Measurements from ENCODE around the gene CACNA2D3.

Gene CACNA2D3

DNA sequence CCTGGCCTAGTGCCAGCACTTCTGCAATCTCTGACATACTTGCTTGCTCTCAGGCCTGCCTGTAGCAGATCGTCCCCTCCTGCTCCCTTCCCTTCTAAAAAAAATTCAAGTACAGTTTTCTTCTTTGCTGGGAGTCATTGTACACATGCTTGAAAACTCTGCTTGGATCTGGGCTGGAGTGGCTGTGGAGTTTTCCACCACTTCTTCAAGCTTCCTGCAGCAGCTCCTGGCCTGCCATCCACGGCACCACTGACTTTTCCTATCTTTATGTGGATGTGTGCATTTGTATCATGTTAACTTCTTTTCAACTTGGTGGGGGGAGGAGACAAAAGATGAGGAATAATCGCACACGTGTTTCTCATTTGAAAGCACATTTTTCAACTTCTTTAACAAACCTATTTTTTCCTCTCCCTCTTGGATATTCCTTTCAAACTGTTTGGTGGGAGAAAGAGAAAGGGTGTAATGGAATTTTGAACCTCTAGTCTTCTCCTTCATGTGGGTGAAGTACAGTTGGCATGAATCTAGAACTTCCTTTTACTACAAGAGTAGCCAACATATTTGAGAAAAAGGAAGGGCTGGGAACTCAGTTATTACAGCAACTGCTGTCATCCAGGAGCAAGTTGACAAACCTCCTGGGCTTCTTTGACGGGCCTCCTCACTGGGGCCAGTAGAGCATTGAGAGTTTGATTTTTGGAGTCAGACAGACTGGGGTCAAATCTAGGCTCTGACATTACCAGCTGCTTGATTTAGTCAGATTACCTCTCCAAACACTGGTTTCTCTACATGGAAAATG lies 866.7 kb downstream of the CACNA2D3 start:
- intact Hi-C loops (cut with DNase I; ENCODE audit: low total_unique reads) = no loop called here
- TF ChIP-seq, protein P1, sequence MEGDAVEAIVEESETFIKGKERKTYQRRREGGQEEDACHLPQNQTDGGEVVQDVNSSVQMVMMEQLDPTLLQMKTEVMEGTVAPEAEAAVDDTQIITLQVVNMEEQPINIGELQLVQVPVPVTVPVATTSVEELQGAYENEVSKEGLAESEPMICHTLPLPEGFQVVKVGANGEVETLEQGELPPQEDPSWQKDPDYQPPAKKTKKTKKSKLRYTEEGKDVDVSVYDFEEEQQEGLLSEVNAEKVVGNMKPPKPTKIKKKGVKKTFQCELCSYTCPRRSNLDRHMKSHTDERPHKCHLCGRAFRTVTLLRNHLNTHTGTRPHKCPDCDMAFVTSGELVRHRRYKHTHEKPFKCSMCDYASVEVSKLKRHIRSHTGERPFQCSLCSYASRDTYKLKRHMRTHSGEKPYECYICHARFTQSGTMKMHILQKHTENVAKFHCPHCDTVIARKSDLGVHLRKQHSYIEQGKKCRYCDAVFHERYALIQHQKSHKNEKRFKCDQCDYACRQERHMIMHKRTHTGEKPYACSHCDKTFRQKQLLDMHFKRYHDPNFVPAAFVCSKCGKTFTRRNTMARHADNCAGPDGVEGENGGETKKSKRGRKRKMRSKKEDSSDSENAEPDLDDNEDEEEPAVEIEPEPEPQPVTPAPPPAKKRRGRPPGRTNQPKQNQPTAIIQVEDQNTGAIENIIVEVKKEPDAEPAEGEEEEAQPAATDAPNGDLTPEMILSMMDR (IDR thresholded peaks at IDR 0.05) = no peak
- Histone ChIP-seq H3K36me3 (no peaks in the 10 kb centered on the region), H3K9me3 (no peaks in the 10 kb centered on the region), H3K4me1 (peaks cover 0 to 8% (median 0%) of the 10 kb centered on the region in 4 donors), H3K4me3 (no peak overlapping the region), H3K27me3 (no peaks in the 10 kb centered on the region), H3K27ac (no peak overlapping the region)
- DNase-seq = peak in 1 of 2 donors; percentile 65

DNA sequence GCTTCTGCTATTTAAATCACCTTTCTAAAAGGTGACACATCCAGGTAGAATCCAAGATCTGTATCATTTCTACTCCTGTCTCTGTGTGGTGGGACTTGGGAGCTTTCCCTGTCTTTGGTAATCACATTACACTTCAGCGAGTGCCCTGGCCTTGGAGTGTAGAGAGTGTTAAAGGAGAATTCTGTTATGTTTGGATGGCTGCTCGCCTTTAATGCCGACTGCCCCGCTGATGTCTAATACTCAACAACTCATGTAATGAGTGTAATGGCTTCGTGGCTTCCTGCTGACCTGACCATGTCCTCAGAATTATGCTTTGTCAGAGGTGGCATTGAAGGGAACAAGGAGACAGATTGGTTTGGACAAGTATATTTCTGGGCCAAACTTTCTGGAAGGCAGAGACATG lies 871.8 kb downstream of the CACNA2D3 start:
- H3K4me1 ChIP-seq = no peaks in the 10 kb centered on the region
- no peak overlapping the region for H3K4me3 ChIP-seq
- no peaks in the 10 kb centered on the region for H3K27me3 ChIP-seq
- intact Hi-C loops (cut with DNase I; ENCODE audit: low total_unique reads) = no loop called here
- no peak overlapping the region for H3K27ac ChIP-seq
- no peaks in the 10 kb centered on the region for H3K36me3 ChIP-seq
- no peak for DNase-seq
- no peaks in the 10 kb centered on the region for H3K9me3 ChIP-seq
- TF ChIP-seq, protein P1 (IDR thresholded peaks at IDR 0.05) = no peak

DNA sequence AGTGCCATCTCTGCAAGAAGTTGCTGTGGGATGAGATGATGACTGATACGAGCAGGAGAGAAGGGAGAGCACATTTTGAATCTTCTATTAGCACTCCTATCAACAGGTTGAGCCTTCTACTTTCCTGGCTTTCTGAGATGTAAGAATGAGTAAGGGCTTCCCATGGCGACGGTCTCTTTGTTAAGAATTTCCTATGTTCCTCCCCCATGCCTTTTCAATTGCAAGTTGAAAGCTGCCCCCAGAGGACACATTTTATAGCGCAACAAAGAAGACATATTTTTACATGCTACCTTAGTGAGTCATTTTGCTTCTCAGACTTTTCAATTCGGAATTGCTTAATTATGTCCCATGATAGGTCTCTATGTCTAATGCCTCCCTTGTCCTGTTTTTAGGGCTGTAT lies 876.8 kb downstream of the CACNA2D3 start:
- H3K4me3 ChIP-seq = no peak overlapping the region
- H3K27me3 ChIP-seq = no peaks in the 10 kb centered on the region
- no peak overlapping the region for H3K27ac ChIP-seq
- peaks cover 0 to 9% (median 0%) of the 10 kb centered on the region in 4 donors for H3K4me1 ChIP-seq
- intact Hi-C loops (cut with DNase I; ENCODE audit: low total_unique reads) = no loop called here
- H3K9me3 ChIP-seq = no peaks in the 10 kb centered on the region
- TF ChIP-seq, protein P1 (IDR thresholded peaks at IDR 0.05) = no peak
- H3K36me3 ChIP-seq = no peaks in the 10 kb centered on the region
- no peak for DNase-seq

DNA sequence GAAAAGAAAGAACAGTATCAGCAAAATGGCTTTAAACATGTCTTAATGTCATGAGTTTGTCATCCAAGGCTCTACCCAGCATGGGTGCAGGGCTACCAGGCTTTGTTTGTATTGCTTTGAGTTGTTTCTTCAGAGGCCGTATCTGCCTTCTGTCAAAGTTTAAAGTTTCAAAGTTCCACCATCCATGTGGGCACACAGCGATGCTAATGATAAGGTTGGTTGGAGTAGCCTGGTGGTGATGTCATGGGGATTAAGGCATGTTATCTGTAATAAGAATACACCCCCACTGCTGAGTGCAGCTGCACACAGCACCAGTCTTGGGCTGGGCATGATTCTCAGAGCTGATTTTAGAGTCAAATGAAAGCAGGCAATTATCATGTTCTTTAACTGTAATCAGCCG lies 877.5 kb downstream of the CACNA2D3 start:
- Histone ChIP-seq H3K27me3 (no peaks in the 10 kb centered on the region), H3K27ac (no peak overlapping the region), H3K4me3 (no peak overlapping the region), H3K4me1 (peaks cover 0 to 9% (median 0%) of the 10 kb centered on the region in 4 donors), H3K9me3 (no peaks in the 10 kb centered on the region), H3K36me3 (no peaks in the 10 kb centered on the region)
- TF ChIP-seq, protein P1 (IDR thresholded peaks at IDR 0.05) = no peak
- intact Hi-C loops (cut with DNase I; ENCODE audit: low total_unique reads) = no loop called here
- DNase-seq = no peak

DNA sequence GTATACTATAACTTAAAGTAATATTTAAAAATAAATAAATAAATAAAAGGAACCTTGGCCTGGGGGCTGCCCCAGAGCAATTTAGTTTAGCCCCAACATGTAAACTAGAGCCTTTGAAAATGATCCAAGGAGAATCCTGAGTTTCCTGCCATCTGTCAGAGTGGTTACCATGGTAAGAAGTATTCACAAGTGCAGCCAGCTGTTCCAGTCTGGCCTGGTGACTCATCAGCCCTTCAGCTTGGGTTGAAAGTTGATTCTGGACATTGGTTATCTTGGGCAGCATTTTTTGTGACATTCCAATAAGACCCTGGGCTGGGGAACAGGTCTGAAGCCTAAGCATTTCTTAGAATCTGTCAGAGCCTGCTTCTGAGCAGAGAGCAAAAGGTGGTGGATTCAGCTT lies 878.2 kb downstream of the CACNA2D3 start:
- no peaks in the 10 kb centered on the region for H3K27me3 ChIP-seq
- intact Hi-C loops (cut with DNase I; ENCODE audit: low total_unique reads) = no loop called here

More for the DNA sequence above, 878.2 kb downstream of the CACNA2D3 start:
- TF ChIP-seq, protein P1 (IDR thresholded peaks at IDR 0.05) = no peak
- Histone ChIP-seq H3K36me3 (no peaks in the 10 kb centered on the region), H3K27ac (no peak overlapping the region), H3K9me3 (no peaks in the 10 kb centered on the region), H3K4me1 (peaks cover 0 to 9% (median 0%) of the 10 kb centered on the region in 4 donors), H3K4me3 (no peak overlapping the region)
- DNase-seq = no peak
